SKM-1 treated with dmso at 0.1 percent for 144 hours (cell line): ENCODE results near the gene PPP2CA.

Source experiments
- DNase-seq: peaks from one replicate; lab custom pipeline; 2025; ENCODE audit not compliant: unreplicated experiment; lab: John Stamatoyannopoulos, UW

Gene PPP2CA

DNA sequence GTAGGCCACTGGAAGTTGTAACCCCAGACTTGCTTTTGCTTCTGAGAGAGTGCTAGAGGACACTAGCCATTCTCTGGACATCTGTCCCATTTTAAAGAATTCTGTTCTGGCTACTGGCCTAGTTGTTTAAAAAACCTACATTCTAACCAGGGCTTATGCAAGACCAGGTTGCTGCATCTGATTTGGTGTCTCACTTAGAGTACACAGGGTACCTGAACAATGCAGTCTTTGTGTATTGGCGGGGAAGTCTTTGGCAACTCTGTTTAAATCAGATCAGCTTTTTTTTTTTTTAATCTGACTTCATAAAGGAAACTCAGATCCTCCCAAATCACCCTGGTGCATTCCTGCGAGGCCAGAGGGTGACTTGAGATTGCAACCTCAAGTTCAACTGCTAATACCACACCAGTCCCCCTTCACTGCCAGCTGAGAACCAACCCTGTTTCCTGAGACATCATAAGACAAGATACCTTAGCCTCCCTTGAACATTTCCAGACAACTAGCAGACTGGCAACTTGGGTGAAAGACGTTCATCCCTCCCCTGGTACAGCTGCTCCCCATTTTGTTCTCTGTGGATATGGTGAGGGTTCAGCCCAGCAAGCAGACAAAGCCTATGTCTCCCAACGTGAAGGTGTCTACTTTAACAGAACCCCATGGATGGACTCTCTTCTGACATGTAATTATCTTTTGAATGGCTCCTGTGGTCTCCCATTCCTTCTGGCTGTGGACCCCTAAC lies 76.1 kb downstream of the PPP2CA start:
- DNase-seq = no peak

DNA sequence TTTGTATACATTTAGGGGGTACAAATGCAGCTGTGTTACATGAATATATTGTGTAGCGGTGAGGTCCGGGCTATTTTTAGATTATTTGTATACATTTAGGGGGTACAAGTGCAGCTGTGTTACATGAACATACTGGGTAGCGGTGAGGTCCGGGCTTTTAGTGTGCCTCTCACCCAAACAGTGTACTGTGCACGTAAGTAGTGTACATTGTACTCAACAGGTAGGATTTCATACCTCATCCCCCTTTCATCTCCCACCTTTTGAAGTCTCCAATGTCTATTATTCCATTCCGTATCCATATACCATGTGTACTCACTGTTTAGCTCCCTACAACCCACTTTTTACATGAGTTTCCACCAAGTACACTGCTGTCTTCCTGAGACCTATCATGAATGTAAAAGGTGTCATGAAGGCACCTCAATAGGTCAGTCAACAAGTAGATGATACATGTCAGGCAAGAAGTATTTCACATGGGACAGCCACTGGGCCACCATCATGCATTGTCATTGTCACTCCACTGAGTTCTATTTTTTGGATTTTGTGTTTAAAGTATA lies 76.8 kb downstream of the PPP2CA start:
- DNase-seq = no peak

DNA sequence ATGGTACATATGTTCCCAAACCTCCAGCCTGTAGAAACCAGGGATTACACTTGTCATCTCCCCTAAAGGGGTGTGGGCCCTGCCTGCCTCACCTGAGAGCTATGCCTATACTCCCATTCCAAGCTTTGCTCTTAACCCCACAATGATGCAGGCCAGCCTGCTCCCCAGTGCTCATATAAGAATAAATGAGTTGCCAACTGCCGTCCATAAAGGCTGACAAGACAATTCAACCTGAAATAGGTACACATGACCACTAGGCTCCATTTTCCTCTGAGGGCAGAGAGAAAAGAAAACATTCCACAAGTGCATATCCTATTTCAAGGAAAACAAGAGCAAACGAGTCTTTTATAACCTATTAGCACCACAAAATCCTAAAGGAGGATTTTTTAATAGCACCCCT lies 77.6 kb downstream of the PPP2CA start:
- no peak for DNase-seq

DNA sequence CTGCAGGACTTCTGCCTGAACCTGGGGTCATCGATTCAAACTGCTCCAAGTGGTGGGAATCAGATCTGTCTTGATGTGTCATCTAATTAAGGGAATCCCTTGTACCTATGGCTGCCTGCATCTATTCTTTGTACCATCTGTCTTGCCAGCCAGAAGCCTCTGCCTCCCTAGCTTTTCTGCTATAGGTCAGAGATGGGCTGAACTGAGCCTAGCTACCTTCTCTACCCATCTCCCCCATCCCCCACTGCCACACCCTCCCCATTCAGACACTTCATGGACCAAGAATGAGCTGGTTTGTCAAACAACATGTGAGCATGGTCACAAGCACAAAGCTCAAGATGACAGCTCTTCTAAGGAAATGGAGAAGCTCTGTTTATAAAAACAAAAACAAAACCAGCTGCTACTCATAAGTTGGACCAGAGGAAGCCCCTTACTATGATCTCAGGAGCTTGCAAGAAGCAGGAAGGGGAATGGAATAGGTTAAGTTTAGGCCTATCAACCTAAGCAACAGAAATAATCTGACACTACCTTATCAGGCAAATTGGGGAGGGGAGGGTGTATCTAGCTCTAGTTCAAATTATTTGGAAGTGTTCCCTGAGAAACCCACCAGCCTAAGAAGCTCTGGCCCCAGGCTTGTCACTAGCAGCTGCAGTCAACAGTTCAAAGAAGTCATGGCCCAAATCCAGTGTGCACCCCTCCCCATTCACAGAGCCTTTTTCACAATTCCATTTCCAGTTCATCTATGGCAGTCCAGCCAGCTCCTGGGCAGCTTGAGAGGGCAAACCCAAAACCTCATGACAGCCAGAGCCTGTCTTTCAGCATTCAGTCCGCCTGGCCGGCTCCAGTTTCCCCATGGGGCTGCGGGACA lies 79.0 kb downstream of the PPP2CA start:
- DNase-seq = no peak

DNA sequence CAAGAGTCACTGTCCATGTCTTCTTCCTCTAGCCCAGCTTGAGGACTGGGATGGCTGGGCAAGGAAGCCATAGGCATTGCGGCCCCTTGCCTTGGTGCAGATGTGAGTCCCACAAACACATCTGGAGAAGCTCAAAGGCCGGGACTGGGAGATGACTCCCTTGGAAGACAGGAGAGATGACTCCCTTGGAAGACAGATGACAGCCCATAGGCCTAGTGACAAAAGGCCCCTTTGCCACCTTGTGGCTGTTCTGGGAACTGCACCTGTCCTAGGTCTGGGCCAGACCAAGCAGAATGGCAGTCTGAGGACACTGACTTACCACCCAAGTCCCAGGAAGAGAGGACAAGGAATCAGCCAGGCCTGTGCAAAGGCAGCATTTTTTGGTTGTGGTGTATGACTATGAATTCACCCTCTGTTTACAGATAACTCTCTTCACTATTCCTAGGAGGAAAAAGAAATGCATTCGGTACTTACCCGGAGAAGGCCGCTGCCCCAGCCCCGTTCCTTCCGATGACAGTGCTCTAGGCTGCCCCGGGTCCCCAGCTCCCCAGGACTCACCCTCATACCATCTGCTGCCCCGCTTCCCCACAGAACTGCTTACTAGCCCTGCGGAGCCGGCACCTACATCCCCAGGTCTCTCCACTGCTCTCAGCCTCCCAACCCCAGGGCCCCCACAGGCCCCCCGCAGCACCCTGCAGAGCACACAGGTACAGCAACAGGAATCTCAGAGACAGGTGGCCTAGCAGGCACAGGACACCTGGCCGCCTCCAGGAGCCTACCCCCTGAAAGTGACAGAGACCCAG lies 79.9 kb downstream of the PPP2CA start:
- peak; percentile 38 for DNase-seq

DNA sequence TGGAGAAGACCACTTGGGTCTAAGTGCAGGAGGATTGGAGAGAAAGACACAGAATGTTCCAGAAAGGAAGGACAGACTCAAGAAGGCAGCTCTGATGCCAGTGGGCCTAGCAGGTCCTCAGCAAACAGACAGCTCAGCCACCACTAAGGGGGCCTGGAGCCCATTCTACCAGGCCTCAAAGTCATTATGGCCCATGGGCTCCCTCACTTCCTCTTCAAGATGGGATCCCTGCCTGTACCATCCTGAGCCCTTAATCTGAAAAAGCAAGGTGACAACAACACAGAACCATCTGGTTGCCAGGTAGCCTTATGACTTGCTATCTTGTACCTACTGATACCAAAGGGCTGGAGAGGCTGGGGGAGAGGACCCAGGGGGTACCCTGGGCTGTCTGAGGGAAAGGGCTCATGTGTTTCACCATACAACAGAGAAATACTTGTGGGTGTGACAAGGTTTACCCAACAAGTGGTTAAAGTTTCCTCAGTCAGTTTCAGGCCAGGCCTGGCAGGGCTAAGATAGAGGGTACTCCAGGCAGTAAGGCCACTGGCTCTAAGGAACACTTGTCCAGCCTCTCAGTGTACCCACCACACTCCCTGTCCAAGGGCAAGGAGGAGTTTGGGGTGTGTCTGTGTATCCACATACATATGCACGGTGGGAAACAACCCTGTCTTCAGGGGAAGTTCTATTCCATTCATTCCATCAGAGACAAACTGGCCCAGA lies 80.7 kb downstream of the PPP2CA start:
- peak; percentile 19 for DNase-seq
